Adrenal gland (tissue), 12 donors: ENCODE data around the gene TTLL10. TPM values are rescaled to one million over a fixed set of nuclear protein-coding genes. Genes with fewer than 3 reads are reported as not detected.

Experiments used
- DNase-seq, 7 donors: peaks; one replicate each; pipeline ENCODE4 v3.0.0-alpha.2; 2019 to 2020
- H3K27ac ChIP-seq, 5 donors: fragments of 200-600 bp; sonication (generic) in 4 of 5; 1 replicate in 3 of 5; 2 replicates in 2 of 5; pipeline versions ENCODE4 v1.5.1 to v1.8.0; 2016 to 2020; ENCODE audit warnings: mild to moderate bottlenecking in 1 of 5
- H3K27me3 ChIP-seq: fragments of 200-600 bp; 2 replicates; pipeline ENCODE4 v1.8.0; 2021
- H3K36me3 ChIP-seq, 2 donors: fragments of 200-600 bp; replicated peaks in 1 of 2; 1 replicate in 1 of 2; 2 replicates in 1 of 2; pipeline versions ENCODE4 v1.5.1 to v1.8.0; 2018 to 2022
- H3K4me1 ChIP-seq, 2 donors: fragments of 200-600 bp; replicated peaks in 1 of 2; 1 replicate in 1 of 2; 2 replicates in 1 of 2; pipeline versions ENCODE4 v1.5.1 to v1.8.0; 2018 to 2021
- H3K4me3 ChIP-seq, 4 donors: fragments of 200-600 bp; sonication (generic) in 3 of 4; one replicate each; pipeline ENCODE4 v1.5.1; 2016 to 2018
- H3K9me3 ChIP-seq, 3 donors: fragments of 200-600 bp; sonication (generic) in 1 of 3; replicated peaks in 1 of 3; 1 replicate in 2 of 3; 2 replicates in 1 of 3; pipeline versions ENCODE4 v1.5.1 to v1.8.0; 2016 to 2021
- POLR2A ChIP-seq, 2 donors: fragments of 450-650 bp; IDR thresholded peaks; one replicate each; pipeline ENCODE4 v1.6.1; 2017; ENCODE audit warnings: antibody characterized with exemption in 2 of 2, mild to moderate bottlenecking in 2 of 2, moderate library complexity in 1 of 2
- WGBS, 4 donors: extraction: QIAGEN DNeasy Blood & Tissue Kit in 2 of 4; methylation state at CpG; one replicate each; pipeline versions ENCODE4 v1.1.5 to v1.1.7; 2013 to 2017; 5-methylcytosine and 5-hydroxymethylcytosine counted together
- intact Hi-C, 2 donors: fragments of 100-400 bp; cut with DNase I; formaldehyde crosslinking; loops; one replicate each; pipeline versions ENCODE4 v1.14.1 to v1.15.0; 2022 to 2023
- polyA plus RNA-seq, 3 donors: library from polyadenylated mRNA; stranded (reverse); fragments of 200-250 nt in 2 of 3; fragments of 350-450 nt in 1 of 3; fragmentation: Illumina TruSeq in 1 of 3; extraction: RNeasy Lipid Tissue Mini Kit (QIAGEN cat#74804) in 1 of 3; gene quantifications; one replicate each; pipeline ENCODE4 v1.2.3, GENCODE V29; 2013 to 2014
- total RNA-seq, 9 donors: library from RNA; depleted of rRNA in 4 of 9; stranded (reverse); fragments of >200 nt in 4 of 9; fragments of 120-200 nt in 1 of 9; fragmentation: NEBNext Ultra II Directional in 1 of 9; extraction: Animal tissue kit (Norgen Biotek cat#: 25700) in 1 of 9; gene quantifications; one replicate each; pipeline versions ENCODE4 v1.1.0 to v1.2.4, GENCODE V29; 2013 to 2023
- TF ChIP-seq, protein P1 (sequence below), 6 experiments: fragments of 450-650 bp in 4 of 6; fragments of 200-600 bp in 2 of 6; sonication (generic) in 1 of 6; IDR thresholded peaks; 1 replicate in 5 of 6; 2 replicates in 1 of 6; pipeline versions ENCODE4 v1.5.1 to v1.8.0; 2016 to 2021; ENCODE audit warnings: antibody characterized with exemption in 6 of 6, mild to moderate bottlenecking in 2 of 6, moderate library complexity in 1 of 6
- donor health status: healthy with polysubstance abuse.
- donor health status: Bipolar disorder and iron deficiency.
- donor health status: DM: yes; HTN: yes; CAD: no.
- donor health status: DM: no; HTN: no; CAD: no.
- donor health status: DM: no; HTN: no; CAD: no.
- donor health status: DM: yes; HTN: yes; CAD: no.

TTLL10 gene
- total and polyA plus RNA-seq, 12 donors, result 0.32 to 0.44 TPM; not detected in 10

DNA sequence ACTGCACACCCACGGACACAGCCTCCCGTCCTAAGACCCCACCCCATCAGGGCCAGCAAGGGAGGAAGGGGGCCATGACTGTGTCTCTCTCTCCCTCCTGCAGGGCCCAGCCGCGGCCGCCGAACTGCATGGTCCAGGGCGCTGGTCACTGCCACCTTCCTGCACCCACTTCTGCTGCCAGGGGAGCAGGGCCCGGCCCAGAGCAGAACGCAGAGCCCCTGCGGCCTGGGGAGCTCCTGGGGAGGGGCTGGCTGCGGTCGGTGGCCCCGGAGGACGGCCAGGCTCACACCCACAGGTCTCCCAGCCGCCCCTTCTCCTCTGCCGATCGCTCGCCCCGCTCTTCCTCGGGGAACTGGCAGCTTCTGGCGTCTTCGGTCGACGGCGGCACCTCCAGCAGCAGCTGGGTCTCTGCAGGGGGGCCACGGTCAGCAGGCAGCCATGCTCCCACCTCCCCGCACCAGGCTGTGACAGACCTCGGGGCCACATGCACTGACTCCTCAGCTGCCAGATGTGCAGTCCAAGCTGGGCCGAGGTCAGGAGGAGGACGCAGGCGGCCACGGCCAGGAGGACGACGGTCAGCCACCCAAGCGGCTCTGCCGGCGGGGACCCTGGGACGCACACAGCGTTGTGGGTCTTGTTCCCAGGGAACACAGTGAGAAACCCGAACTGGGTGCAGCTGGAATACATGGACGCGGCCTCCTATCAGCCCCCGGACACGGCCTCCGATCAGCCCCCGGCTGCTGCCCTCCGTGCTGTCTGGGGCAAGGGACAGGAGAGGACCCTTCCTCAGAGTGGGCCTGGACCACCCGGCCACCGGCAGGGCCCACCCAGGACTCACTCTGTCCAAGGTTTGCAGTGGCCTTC lies 30.1 kb downstream of the TTLL10 start:
- 73 to 84% (median 77%) methylated on average over 10 to 49 of the region's 49 CpGs for WGBS, 4 donors
- peaks cover 44% of the 10 kb centered on the region for H3K27me3 ChIP-seq
- DNase-seq, result no peak
- intact Hi-C loops, result no loop called here
- TF ChIP-seq, protein P1, sequence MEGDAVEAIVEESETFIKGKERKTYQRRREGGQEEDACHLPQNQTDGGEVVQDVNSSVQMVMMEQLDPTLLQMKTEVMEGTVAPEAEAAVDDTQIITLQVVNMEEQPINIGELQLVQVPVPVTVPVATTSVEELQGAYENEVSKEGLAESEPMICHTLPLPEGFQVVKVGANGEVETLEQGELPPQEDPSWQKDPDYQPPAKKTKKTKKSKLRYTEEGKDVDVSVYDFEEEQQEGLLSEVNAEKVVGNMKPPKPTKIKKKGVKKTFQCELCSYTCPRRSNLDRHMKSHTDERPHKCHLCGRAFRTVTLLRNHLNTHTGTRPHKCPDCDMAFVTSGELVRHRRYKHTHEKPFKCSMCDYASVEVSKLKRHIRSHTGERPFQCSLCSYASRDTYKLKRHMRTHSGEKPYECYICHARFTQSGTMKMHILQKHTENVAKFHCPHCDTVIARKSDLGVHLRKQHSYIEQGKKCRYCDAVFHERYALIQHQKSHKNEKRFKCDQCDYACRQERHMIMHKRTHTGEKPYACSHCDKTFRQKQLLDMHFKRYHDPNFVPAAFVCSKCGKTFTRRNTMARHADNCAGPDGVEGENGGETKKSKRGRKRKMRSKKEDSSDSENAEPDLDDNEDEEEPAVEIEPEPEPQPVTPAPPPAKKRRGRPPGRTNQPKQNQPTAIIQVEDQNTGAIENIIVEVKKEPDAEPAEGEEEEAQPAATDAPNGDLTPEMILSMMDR (IDR thresholded peaks at IDR 0.05), result no peak
- no peak for TF ChIP-seq POLR2A (IDR thresholded peaks at IDR 0.05)
- H3K36me3 ChIP-seq, result no peaks in the 10 kb centered on the region
- H3K27ac ChIP-seq, result no peak overlapping the region
- no peak overlapping the region for H3K4me3 ChIP-seq
- H3K9me3 ChIP-seq, result no peaks in the 10 kb centered on the region
- H3K4me1 ChIP-seq, result peaks cover 6 to 14% of the 10 kb centered on the region in 2 donors

DNA sequence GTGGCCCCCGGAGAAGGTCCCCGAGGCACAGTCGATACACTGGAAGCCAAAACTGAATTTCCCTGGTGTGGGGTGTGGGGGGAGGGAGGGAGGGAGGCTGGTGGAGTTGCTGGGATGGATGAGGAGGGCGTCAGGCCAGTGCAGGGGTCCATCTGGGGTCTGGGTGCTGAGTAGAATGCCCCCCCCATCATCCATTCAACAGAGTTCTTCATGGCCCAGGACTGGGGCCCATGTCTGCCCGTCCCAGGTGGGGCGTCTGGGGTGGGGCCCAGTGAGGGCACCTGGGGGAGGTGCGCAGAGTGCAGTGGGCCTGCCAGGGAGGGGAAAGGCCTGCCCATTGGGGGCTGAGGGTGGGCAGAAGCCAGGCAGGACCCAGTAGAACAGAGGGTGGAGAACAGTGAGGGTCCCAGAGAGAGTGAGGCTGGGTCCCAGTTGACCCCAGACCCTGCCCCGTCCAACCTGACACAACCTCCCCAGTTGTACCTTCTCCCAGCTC lies 30.8 kb downstream of the TTLL10 start:
- TF ChIP-seq POLR2A (IDR thresholded peaks at IDR 0.05), result no peak
- Histone ChIP-seq H3K27ac (no peak overlapping the region), H3K36me3 (no peaks in the 10 kb centered on the region), H3K4me1 (peaks cover 6 to 14% of the 10 kb centered on the region in 2 donors), H3K4me3 (no peak overlapping the region), H3K27me3 (peaks cover 44% of the 10 kb centered on the region), H3K9me3 (no peaks in the 10 kb centered on the region)
- WGBS, 4 donors, result 63 to 86% (median 81%) methylated on average over 2 to 8 of the region's 8 CpGs
- intact Hi-C loops, result no loop called here
- DNase-seq, result no peak

DNA sequence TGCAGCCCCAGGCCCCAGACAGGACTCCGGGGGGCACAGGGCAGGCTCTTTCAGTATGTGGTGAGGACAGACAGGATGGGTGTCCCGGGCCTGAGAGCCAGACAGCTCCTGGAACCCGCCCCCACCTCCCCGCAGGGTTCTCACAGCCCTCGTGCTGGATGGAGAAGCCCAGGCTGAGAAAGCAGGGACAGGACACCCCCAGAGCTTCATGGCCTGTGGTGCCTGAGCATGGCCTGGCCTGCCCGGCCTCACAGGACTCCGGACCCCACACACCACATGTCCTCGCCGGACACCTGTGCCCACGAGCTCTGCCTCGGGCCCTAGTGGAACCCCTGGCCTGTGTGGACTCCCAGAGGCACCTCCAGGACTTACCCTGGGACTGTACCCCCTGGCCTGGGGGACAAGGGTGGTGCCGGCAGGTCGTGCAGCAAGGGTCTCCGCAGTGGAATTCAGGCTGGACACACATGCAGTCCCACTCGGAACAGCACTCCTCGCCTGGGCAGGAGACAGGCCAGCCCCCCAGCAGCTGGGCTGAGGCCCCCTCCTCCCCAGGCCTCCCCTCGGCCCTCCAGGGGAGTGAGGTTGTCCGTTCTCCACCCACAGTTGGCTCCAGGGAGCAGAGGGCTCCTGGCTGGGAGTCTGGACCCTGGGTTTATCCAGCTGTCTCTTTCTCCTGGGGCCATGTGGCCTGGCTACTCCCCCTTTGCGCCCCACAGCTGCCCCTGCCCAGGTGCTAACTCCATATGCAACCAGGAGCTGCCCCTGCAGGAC lies 31.5 kb downstream of the TTLL10 start:
- WGBS, 4 donors, result 81 to 93% (median 87%) methylated on average over 3 to 19 of the region's 19 CpGs
- Histone ChIP-seq H3K4me1 (peaks cover 6 to 14% of the 10 kb centered on the region in 2 donors), H3K4me3 (no peak overlapping the region), H3K9me3 (no peaks in the 10 kb centered on the region), H3K36me3 (no peaks in the 10 kb centered on the region), H3K27me3 (peaks cover 44% of the 10 kb centered on the region), H3K27ac (no peak overlapping the region)
- intact Hi-C loops, result no loop called here
- DNase-seq, result no peak
- TF ChIP-seq, protein P1 (IDR thresholded peaks at IDR 0.05), result no peak
- no peak for TF ChIP-seq POLR2A (IDR thresholded peaks at IDR 0.05)

GRCh38 chr1:1205769-1206375 lies 32.2 kb downstream of the TTLL10 start:
- H3K27me3 ChIP-seq, result peaks cover 42% of the 10 kb centered on the region
- DNase-seq, result no peak

More at GRCh38 chr1:1205769-1206375, 32.2 kb downstream of the TTLL10 start:
- H3K36me3 ChIP-seq, result no peaks in the 10 kb centered on the region
- intact Hi-C loops, result no loop called here
- no peaks in the 10 kb centered on the region for H3K9me3 ChIP-seq
- peaks cover 6 to 12% of the 10 kb centered on the region in 2 donors for H3K4me1 ChIP-seq
- TF ChIP-seq, protein P1 (IDR thresholded peaks at IDR 0.05), result no peak
- TF ChIP-seq POLR2A (IDR thresholded peaks at IDR 0.05), result no peak
- H3K4me3 ChIP-seq, result no peak overlapping the region
- no peak overlapping the region for H3K27ac ChIP-seq
- 21 to 37% (median 33%) methylated on average over 10 to 31 of the region's 31 CpGs for WGBS, 4 donors
